Measurements from ENCODE around the gene CYTH3. TPM values are rescaled to one million over a fixed set of nuclear protein-coding genes. Genes with fewer than 3 reads are reported as not detected.

CYTH3 gene
- total RNA-seq, 1 donor from 2014 or later: 24.9 TPM

DNA sequence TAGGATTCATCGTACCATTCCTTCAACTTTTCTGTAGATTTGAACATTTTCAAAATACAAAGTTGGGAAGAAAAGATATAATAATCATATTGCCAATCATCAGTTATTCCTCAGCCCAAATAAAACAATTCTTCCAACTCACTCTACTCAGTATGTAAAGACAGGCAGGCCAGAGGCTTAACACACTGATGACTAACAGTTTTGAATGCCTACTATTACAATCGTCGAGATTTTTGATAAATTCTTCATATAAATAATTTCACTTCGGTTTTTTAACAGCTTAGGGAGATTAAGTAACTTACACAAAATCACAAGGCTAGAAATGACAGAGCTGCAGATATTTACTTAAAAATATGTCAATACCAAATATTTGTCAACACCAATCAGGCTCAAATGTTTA, 17.6 kb downstream of the CYTH3 start:
- H3K36me3 ChIP-seq (ENCODE audit: control insufficient read depth, insufficient read depth, low read length): no peaks in the 10 kb centered on the region
- no peak for DNase-seq (ENCODE audit: low read depth)
- no peak for TF ChIP-seq CTCF (IDR thresholded peaks at IDR 0.05; ENCODE audit: insufficient read depth, low read length, poor library complexity, severe bottlenecking)
- no peaks in the 10 kb centered on the region for H3K27me3 ChIP-seq (ENCODE audit: control insufficient read depth, insufficient read depth, low read length)
- no peak overlapping the region for H3K4me3 ChIP-seq (ENCODE audit: low read depth, low read length)

DNA sequence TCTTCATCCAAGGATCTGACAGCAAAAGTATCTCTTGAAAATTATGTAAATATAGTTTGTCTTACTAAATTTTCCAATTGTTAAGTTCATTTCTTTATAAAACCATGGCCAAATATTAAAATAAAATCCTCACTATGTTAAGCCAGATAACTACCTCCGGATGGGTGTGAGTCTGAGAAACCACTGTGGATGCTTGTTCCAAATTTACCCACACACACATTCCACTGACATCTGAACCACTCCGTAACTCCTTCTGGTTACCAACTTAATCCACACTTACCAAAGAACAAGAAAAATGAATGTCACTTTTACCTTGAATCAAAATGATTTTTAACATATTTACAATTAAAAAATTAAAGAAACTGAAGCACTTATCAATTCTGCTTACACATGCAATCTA, 19.7 kb downstream of the CYTH3 start:
- Histone ChIP-seq H3K27me3 (ENCODE audit: control insufficient read depth, insufficient read depth, low read length) (no peaks in the 10 kb centered on the region), H3K36me3 (ENCODE audit: control insufficient read depth, insufficient read depth, low read length) (no peaks in the 10 kb centered on the region), H3K4me3 (ENCODE audit: low read depth, low read length) (no peak overlapping the region)
- no peak for DNase-seq (ENCODE audit: low read depth)
- TF ChIP-seq CTCF (IDR thresholded peaks at IDR 0.05; ENCODE audit: insufficient read depth, low read length, poor library complexity, severe bottlenecking): no peak

- Histone ChIP-seq H3K27me3 (ENCODE audit: control insufficient read depth, insufficient read depth, low read length) (no peaks in the 10 kb centered on the region), H3K36me3 (ENCODE audit: control insufficient read depth, insufficient read depth, low read length) (no peaks in the 10 kb centered on the region), H3K4me3 (ENCODE audit: low read depth, low read length) (no peak overlapping the region)
- no peak for DNase-seq (ENCODE audit: low read depth)
- TF ChIP-seq CTCF (IDR thresholded peaks at IDR 0.05; ENCODE audit: insufficient read depth, low read length, poor library complexity, severe bottlenecking): no peak
Observed at GRCh38 chr7:6252341-6252746, 20.1 kb downstream of the CYTH3 start.

DNA sequence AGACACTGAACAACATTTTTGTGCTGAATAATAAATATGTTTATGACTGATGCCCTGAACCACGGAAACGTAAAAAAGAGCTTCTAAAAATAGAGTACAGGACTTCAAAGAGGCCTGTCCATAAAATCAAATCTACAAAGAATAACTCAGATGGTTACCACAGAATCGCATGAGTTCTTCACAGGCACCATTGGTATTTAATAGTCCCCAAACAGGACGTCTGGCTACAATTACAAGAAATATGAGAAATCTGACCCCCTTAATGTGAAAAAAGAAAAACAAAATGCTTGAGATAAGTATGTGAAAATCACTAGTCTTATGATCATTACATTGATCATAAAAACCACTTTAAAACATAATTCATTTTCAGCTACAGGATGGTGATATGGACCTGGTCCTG, 20.8 kb downstream of the CYTH3 start:
- DNase-seq (ENCODE audit: low read depth): no peak
- Histone ChIP-seq H3K4me3 (ENCODE audit: low read depth, low read length) (no peak overlapping the region), H3K27me3 (ENCODE audit: control insufficient read depth, insufficient read depth, low read length) (no peaks in the 10 kb centered on the region), H3K36me3 (ENCODE audit: control insufficient read depth, insufficient read depth, low read length) (no peaks in the 10 kb centered on the region)
- no peak for TF ChIP-seq CTCF (IDR thresholded peaks at IDR 0.05; ENCODE audit: insufficient read depth, low read length, poor library complexity, severe bottlenecking)

DNA sequence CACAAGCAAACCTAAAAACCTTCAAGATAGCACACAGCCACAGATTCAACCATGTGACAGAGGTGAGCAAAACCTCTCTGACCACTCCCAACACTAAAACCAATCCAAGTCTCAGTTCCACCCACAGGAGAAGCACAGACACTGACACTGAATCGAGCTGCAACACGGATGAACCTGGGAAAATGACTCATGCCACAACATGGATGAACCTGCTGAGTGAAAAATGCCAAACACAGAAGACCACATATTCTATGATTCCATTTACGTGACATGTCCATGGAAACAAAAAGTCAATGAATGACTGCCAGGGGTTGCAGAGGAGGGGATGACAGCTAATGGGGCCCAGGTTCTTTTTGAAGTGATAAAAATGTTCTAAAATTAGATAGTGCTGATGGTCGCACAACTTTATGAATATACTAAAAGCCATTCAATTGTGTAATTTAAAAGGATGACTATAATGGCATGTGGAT, 22.0 kb downstream of the CYTH3 start:
- Histone ChIP-seq H3K36me3 (ENCODE audit: control insufficient read depth, insufficient read depth, low read length) (no peaks in the 10 kb centered on the region), H3K4me3 (ENCODE audit: low read depth, low read length) (no peak overlapping the region), H3K27me3 (ENCODE audit: control insufficient read depth, insufficient read depth, low read length) (no peaks in the 10 kb centered on the region)
- no peak for DNase-seq (ENCODE audit: low read depth)
- TF ChIP-seq CTCF (IDR thresholded peaks at IDR 0.05; ENCODE audit: insufficient read depth, low read length, poor library complexity, severe bottlenecking): no peak

DNA sequence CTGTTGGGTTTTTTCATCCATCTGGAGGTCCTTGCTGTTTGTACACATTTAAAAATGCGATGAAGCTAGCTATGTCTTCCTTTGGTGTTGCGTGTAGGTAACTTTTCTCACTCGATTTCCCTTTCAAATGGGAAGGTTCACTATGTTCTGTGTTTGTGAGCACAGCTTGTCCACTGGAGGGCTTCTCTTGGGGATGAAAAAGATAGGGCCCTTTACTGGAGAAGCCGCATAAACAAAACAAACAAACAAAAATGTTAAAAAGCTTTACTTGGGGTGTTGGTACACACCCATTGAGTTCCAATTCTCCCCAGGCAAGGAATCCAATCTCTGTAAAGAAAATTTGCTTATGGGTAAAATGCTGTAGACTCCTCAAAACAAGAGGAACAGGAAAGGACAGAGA, 23.4 kb downstream of the CYTH3 start:
- TF ChIP-seq CTCF (IDR thresholded peaks at IDR 0.05; ENCODE audit: insufficient read depth, low read length, poor library complexity, severe bottlenecking): no peak
- Histone ChIP-seq H3K27me3 (ENCODE audit: control insufficient read depth, insufficient read depth, low read length) (no peaks in the 10 kb centered on the region), H3K4me3 (ENCODE audit: low read depth, low read length) (no peak overlapping the region), H3K36me3 (ENCODE audit: control insufficient read depth, insufficient read depth, low read length) (no peaks in the 10 kb centered on the region)
- DNase-seq (ENCODE audit: low read depth): no peak
